IMR-90 (cell line): ENCODE results near the gene RNFT1.
"Not testable (repeated sequence)": the region's sequence is repeated elsewhere in the genome, so short reads cannot be mapped to it uniquely, and the experiment has no call there.

ENCODE experiments used
- CEBPB ChIP-seq: IDR thresholded peaks from 2 replicates; pipeline ENCODE4 v1.6.1; 2012; ENCODE audit warnings: low read depth, low read length, improper control_type of control experiment
- POLR2A ChIP-seq: IDR thresholded peaks from 2 replicates; pipeline ENCODE4 v1.6.1; 2012; ENCODE audit warnings: mild to moderate bottlenecking, low read depth, low read length
- RAD21 ChIP-seq: IDR thresholded peaks from 2 replicates; pipeline ENCODE4 v1.6.1; 2012; ENCODE audit warnings: low read length, improper control_type of control experiment
- SMC3 ChIP-seq: fragments of 150-350 bp; IDR thresholded peaks from 2 replicates; pipeline ENCODE4 v1.6.1; 2016; ENCODE audit warnings: low read depth, mild to moderate bottlenecking, antibody characterized with exemption, low read length, moderate library complexity
- TF ChIP-seq, protein P1 (sequence below): conservative IDR thresholded peaks from 2 replicates; pipeline ENCODE4 v1.5.1; 2012; ENCODE audit warnings: mild to moderate bottlenecking, low read depth, low read length, improper control_type of control experiment
- TF ChIP-seq, protein P2 (sequence below): fragments of 150-350 bp; IDR thresholded peaks from 2 replicates; pipeline ENCODE4 v1.6.1; 2017; ENCODE audit warnings: mild to moderate bottlenecking, antibody characterized with exemption, low read length, low read depth

DNA sequence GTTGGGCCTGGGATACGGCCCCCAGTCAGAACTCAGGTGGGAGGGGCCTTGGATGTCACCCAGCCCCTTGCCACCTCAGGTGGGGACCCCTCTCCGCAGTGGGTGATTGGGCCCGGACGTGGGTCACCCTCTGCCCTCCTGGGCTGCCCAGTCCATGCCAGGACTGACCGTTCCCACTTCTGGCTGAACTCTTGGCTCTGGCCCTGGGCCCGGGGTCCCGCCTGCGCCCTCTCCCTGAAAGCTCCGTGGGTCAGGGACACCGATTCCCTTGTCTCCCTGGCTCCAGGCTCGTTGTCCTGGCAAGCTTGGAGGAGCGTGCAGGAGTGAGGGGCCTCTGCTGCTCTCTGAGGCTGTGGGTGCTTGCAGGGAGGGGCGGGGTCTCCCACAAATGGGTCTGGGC, 44.8 kb upstream of the RNFT1 start:
- TF ChIP-seq, protein P1, sequence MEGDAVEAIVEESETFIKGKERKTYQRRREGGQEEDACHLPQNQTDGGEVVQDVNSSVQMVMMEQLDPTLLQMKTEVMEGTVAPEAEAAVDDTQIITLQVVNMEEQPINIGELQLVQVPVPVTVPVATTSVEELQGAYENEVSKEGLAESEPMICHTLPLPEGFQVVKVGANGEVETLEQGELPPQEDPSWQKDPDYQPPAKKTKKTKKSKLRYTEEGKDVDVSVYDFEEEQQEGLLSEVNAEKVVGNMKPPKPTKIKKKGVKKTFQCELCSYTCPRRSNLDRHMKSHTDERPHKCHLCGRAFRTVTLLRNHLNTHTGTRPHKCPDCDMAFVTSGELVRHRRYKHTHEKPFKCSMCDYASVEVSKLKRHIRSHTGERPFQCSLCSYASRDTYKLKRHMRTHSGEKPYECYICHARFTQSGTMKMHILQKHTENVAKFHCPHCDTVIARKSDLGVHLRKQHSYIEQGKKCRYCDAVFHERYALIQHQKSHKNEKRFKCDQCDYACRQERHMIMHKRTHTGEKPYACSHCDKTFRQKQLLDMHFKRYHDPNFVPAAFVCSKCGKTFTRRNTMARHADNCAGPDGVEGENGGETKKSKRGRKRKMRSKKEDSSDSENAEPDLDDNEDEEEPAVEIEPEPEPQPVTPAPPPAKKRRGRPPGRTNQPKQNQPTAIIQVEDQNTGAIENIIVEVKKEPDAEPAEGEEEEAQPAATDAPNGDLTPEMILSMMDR, result not testable (repeated sequence)
- TF ChIP-seq, protein P2, sequence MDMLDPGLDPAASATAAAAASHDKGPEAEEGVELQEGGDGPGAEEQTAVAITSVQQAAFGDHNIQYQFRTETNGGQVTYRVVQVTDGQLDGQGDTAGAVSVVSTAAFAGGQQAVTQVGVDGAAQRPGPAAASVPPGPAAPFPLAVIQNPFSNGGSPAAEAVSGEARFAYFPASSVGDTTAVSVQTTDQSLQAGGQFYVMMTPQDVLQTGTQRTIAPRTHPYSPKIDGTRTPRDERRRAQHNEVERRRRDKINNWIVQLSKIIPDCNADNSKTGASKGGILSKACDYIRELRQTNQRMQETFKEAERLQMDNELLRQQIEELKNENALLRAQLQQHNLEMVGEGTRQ, result not testable (repeated sequence)
- not testable (repeated sequence) for TF ChIP-seq POLR2A, CEBPB, SMC3, RAD21
